WTC11 (cell line): Measurements from ENCODE around the gene CLDN19. TPM values are rescaled to one million over a fixed set of nuclear protein-coding genes. Genes with fewer than 3 reads are reported as not detected.

ENCODE experiments used
- ATAC-seq: fragments of 200-7000 bp; cut with Tn5 transposase; 2 replicates; pipeline ENCODE4 v1.10.0; 2021; ENCODE audit warnings: mild to moderate bottlenecking, moderate library complexity
- CTCF ChIA-PET: fragments of 300-600 bp; sonication (Branson Sonifier 250); formaldehyde crosslinking; loops from one replicate; lab custom pipeline; 2021; ENCODE audit warnings: antibody characterized with exemption; lab: Charles Lee
- POLR2A ChIA-PET: fragments of 350-600 bp; sonication (Branson Sonifier 250); formaldehyde crosslinking; loops from one replicate; lab custom pipeline; 2021; ENCODE audit warnings: antibody characterized with exemption; lab: Charles Lee
- DNase-seq: peaks from one replicate; pipeline ENCODE4 v3.0.0; 2021; ENCODE audit warnings: low spot score
- H3K27ac Mint-ChIP-seq: 2 replicates; pipeline ENCODE4 v1.8.0; 2021; ENCODE audit warnings: mixed read lengths
- H3K27me3 Mint-ChIP-seq: 2 replicates; pipeline ENCODE4 v1.8.0; 2021; ENCODE audit warnings: low read depth, mild to moderate bottlenecking, moderate library complexity, mixed read lengths
- H3K36me3 Mint-ChIP-seq: 2 replicates; pipeline ENCODE4 v1.8.0; 2021; ENCODE audit warnings: mixed read lengths
- H3K4me1 Mint-ChIP-seq: 2 replicates; pipeline ENCODE4 v1.8.0; 2022; ENCODE audit warnings: mixed read lengths
- H3K4me3 Mint-ChIP-seq: 2 replicates; pipeline ENCODE4 v1.8.0; 2021; ENCODE audit warnings: mild to moderate bottlenecking, moderate library complexity, mixed read lengths
- H3K9me3 Mint-ChIP-seq: 2 replicates; pipeline ENCODE4 v1.8.0; 2021; ENCODE audit warnings: mixed read lengths
- ATF1 ChIP-seq: sonication (generic); formaldehyde crosslinking; IDR thresholded peaks from 2 replicates; pipeline ENCODE4 v1.8.1; 2023; ENCODE audit warnings: mild to moderate bottlenecking, moderate library complexity, missing genetic modification reagents
- CREM ChIP-seq: sonication (generic); formaldehyde crosslinking; IDR thresholded peaks from 2 replicates; pipeline ENCODE4 v1.8.1; 2022; ENCODE audit warnings: mild to moderate bottlenecking, missing genetic modification reagents, moderate library complexity
- ESRRA ChIP-seq: sonication (generic); formaldehyde crosslinking; IDR thresholded peaks from 2 replicates; pipeline ENCODE4 v1.8.1; 2022; ENCODE audit warnings: mild to moderate bottlenecking, missing genetic modification reagents, borderline replicate concordance
- FOXK1 ChIP-seq: sonication (generic); formaldehyde crosslinking; IDR thresholded peaks from 2 replicates; pipeline ENCODE4 v1.8.0; 2022; ENCODE audit warnings: mild to moderate bottlenecking, moderate library complexity, missing genetic modification reagents
- GRHL2 ChIP-seq: fragments of 250-450 bp; sonication (Bioruptor Pico); IDR thresholded peaks from 2 replicates; pipeline ENCODE4 v1.8.0; 2022; ENCODE audit warnings: mild to moderate bottlenecking, moderate library complexity; ENCODE audit not compliant: insufficient replicate concordance, severe bottlenecking
- MXD4 ChIP-seq: fragments of 250-450 bp; sonication (Bioruptor Pico); IDR thresholded peaks from 2 replicates; pipeline ENCODE4 v1.8.0; 2021; ENCODE audit warnings: mild to moderate bottlenecking, moderate library complexity, borderline replicate concordance
- MYBL2 ChIP-seq: sonication (generic); formaldehyde crosslinking; IDR thresholded peaks from 2 replicates; pipeline ENCODE4 v1.8.1; 2023; ENCODE audit warnings: mild to moderate bottlenecking, moderate library complexity, missing genetic modification reagents
- NFE2L1 ChIP-seq: sonication (generic); formaldehyde crosslinking; IDR thresholded peaks from 2 replicates; pipeline ENCODE4 v1.8.1; 2023; ENCODE audit warnings: missing genetic modification reagents
- NFYB ChIP-seq: sonication (generic); formaldehyde crosslinking; conservative IDR thresholded peaks from 2 replicates; pipeline ENCODE4 v1.8.0; 2022; ENCODE audit warnings: low read depth, missing genetic modification reagents
- NR3C1 ChIP-seq: sonication (generic); formaldehyde crosslinking; conservative IDR thresholded peaks from 2 replicates; pipeline ENCODE4 v1.8.1; 2023; ENCODE audit warnings: low read depth, mild to moderate bottlenecking, missing genetic modification reagents
- PRRX2 ChIP-seq: fragments of 250-450 bp; sonication (Bioruptor Pico); IDR thresholded peaks from 2 replicates; pipeline ENCODE4 v1.8.0; 2021; ENCODE audit warnings: mild to moderate bottlenecking
- SMAD4 ChIP-seq: sonication (generic); formaldehyde crosslinking; IDR thresholded peaks from 2 replicates; pipeline ENCODE4 v1.8.0; 2022; ENCODE audit warnings: mild to moderate bottlenecking, missing genetic modification reagents
- SOX15 ChIP-seq: fragments of 250-450 bp; sonication (Bioruptor Pico); IDR thresholded peaks from 2 replicates; pipeline ENCODE4 v1.9.0; 2021; ENCODE audit warnings: mild to moderate bottlenecking
- SP1 ChIP-seq: sonication (generic); formaldehyde crosslinking; conservative IDR thresholded peaks from 2 replicates; pipeline ENCODE4 v1.8.1; 2022; ENCODE audit warnings: missing genetic modification reagents
- ZNF219 ChIP-seq: sonication (generic); formaldehyde crosslinking; IDR thresholded peaks from 2 replicates; pipeline ENCODE4 v1.8.0; 2023; ENCODE audit warnings: missing genetic modification reagents, mild to moderate bottlenecking, borderline replicate concordance
- ZNF232 ChIP-seq: sonication (generic); formaldehyde crosslinking; IDR thresholded peaks from 2 replicates; pipeline ENCODE4 v1.8.0; 2022; ENCODE audit warnings: mild to moderate bottlenecking, missing genetic modification reagents
- total RNA-seq: library from RNA; stranded (reverse); gene quantifications from 3 replicates; pipeline ENCODE4 v1.2.3, GENCODE V29; 2021
- TF ChIP-seq, protein P1 (sequence below): fragments of 250-450 bp; sonication (Bioruptor Pico); IDR thresholded peaks from 2 replicates; pipeline ENCODE4 v1.8.0; 2021; ENCODE audit warnings: mild to moderate bottlenecking
- TF ChIP-seq, protein P2 (sequence below): sonication (generic); formaldehyde crosslinking; IDR thresholded peaks from 2 replicates; pipeline ENCODE4 v1.8.0; 2022; ENCODE audit warnings: mild to moderate bottlenecking, missing genetic modification reagents
- TF ChIP-seq, protein P3 (sequence below): fragments of 250-450 bp; sonication (Bioruptor Pico); IDR thresholded peaks from 2 replicates; pipeline ENCODE4 v1.9.0; 2021; ENCODE audit warnings: mild to moderate bottlenecking, borderline replicate concordance
- TF ChIP-seq, protein P4 (sequence below): sonication (generic); formaldehyde crosslinking; conservative IDR thresholded peaks from 2 replicates; pipeline ENCODE4 v1.8.1; 2023; ENCODE audit warnings: mild to moderate bottlenecking, low read depth, missing genetic modification reagents, moderate library complexity
- TF ChIP-seq, protein P5 (sequence below): sonication (generic); formaldehyde crosslinking; IDR thresholded peaks from 2 replicates; pipeline ENCODE4 v1.8.1; 2023; ENCODE audit warnings: mild to moderate bottlenecking, missing genetic modification reagents
- TF ChIP-seq, protein P6 (sequence below): sonication (generic); formaldehyde crosslinking; IDR thresholded peaks from 2 replicates; pipeline ENCODE4 v1.8.1; 2022; ENCODE audit warnings: mild to moderate bottlenecking, moderate library complexity, missing genetic modification reagents

The CLDN19 gene
- total RNA-seq, 1 experiment from 2014 or later, result 8.1 TPM

DNA sequence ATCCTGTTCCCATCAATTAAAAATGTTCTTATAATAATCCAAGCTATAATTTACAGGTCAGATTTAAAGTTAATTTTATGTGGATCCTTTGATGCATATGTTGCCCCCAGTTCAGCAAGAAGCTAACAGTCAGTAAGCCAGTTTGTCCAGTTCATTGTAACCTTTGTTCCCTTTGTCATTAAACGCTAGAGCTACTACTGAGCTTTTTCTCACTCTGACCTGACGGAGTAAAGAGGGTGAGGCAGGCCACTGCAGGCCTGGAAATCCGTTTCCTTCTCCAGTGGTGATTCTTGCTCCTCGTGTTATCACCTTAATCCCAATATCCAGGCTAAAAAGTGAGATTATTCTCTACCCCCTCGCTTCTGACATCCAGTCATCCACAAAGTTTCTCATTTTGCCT lies 47.6 kb downstream of the CLDN19 start:
- Mint-ChIP-seq H3K4me3 (peak overlapping the region; percentile 31), H3K9me3 (no peaks in the 10 kb centered on the region), H3K27me3 (no peaks in the 10 kb centered on the region), H3K27ac (peak overlapping the region; percentile 47), H3K4me1 (peaks cover 52% of the 10 kb centered on the region), H3K36me3 (peaks cover 45% of the 10 kb centered on the region)
- ATAC-seq, result peak; percentile 33; the same call in 1 of the 2 replicates
- ChIA-PET POLR2A (interaction anchor here (0.6 to 2.9 kb wide), 2 partner anchors 10 to 393 kb away, joined by 4 to 20 read pairs; partner anchors contain the start of gene YBX1), CTCF (interaction anchor here (0.7 to 2.5 kb wide), 6 partner anchors 38 to 519 kb away, joined by 3 to 15 read pairs (median 4); partner anchors contain the start of genes C1orf50 and P3H1)
- no peak for DNase-seq
- TF ChIP-seq ATF1 (no peak), PRRX2 (no peak)
- TF ChIP-seq, protein P1, sequence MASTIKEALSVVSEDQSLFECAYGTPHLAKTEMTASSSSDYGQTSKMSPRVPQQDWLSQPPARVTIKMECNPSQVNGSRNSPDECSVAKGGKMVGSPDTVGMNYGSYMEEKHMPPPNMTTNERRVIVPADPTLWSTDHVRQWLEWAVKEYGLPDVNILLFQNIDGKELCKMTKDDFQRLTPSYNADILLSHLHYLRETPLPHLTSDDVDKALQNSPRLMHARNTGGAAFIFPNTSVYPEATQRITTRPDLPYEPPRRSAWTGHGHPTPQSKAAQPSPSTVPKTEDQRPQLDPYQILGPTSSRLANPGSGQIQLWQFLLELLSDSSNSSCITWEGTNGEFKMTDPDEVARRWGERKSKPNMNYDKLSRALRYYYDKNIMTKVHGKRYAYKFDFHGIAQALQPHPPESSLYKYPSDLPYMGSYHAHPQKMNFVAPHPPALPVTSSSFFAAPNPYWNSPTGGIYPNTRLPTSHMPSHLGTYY, result no peak

DNA sequence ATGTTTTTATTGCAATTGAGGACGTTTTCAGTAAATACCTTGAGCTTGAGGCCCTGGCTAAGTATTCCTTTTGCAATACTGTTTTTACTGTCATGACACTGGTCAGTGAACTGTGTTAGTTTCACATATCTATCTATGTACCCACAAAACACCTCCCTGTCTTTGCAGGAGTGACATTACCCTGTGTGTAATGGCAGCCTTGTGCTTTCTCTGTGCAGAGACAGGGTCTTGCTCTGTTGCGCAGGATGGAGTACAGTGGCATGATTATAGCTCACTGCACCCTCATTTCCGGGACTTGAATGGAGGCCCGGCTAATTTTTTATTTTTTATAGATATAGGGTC lies 48.9 kb downstream of the CLDN19 start:
- no peak overlapping the region for H3K4me3 Mint-ChIP-seq
- POLR2A ChIA-PET, result interaction anchor here (2.9 kb wide), 1 partner anchor 9 kb away, joined by 20 read pairs; the partner anchor contains the start of gene YBX1
- peaks cover 64% of the 10 kb centered on the region for H3K4me1 Mint-ChIP-seq

More for the DNA sequence above, 48.9 kb downstream of the CLDN19 start:
- Mint-ChIP-seq H3K9me3 (no peaks in the 10 kb centered on the region), H3K27me3 (no peaks in the 10 kb centered on the region), H3K27ac (no peak overlapping the region), H3K36me3 (peaks cover 36% of the 10 kb centered on the region)
- TF ChIP-seq ESRRA (CRISPR knock-in tag), result no peak
- no peak for TF ChIP-seq NFE2L1 (CRISPR knock-in tag)
- no peak for TF ChIP-seq CREM
- TF ChIP-seq, protein P2, sequence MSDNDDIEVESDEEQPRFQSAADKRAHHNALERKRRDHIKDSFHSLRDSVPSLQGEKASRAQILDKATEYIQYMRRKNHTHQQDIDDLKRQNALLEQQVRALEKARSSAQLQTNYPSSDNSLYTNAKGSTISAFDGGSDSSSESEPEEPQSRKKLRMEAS (CRISPR knock-in tag), result no peak
- no peak for TF ChIP-seq MXD4 (CRISPR knock-in tag)
- TF ChIP-seq ZNF232 (CRISPR knock-in tag), result no peak
- TF ChIP-seq SMAD4 (CRISPR knock-in tag), result no peak
- no peak for TF ChIP-seq MYBL2 (CRISPR knock-in tag)
- no peak for TF ChIP-seq ATF1
- no peak for TF ChIP-seq GRHL2 (CRISPR knock-in tag)
- TF ChIP-seq, protein P3, sequence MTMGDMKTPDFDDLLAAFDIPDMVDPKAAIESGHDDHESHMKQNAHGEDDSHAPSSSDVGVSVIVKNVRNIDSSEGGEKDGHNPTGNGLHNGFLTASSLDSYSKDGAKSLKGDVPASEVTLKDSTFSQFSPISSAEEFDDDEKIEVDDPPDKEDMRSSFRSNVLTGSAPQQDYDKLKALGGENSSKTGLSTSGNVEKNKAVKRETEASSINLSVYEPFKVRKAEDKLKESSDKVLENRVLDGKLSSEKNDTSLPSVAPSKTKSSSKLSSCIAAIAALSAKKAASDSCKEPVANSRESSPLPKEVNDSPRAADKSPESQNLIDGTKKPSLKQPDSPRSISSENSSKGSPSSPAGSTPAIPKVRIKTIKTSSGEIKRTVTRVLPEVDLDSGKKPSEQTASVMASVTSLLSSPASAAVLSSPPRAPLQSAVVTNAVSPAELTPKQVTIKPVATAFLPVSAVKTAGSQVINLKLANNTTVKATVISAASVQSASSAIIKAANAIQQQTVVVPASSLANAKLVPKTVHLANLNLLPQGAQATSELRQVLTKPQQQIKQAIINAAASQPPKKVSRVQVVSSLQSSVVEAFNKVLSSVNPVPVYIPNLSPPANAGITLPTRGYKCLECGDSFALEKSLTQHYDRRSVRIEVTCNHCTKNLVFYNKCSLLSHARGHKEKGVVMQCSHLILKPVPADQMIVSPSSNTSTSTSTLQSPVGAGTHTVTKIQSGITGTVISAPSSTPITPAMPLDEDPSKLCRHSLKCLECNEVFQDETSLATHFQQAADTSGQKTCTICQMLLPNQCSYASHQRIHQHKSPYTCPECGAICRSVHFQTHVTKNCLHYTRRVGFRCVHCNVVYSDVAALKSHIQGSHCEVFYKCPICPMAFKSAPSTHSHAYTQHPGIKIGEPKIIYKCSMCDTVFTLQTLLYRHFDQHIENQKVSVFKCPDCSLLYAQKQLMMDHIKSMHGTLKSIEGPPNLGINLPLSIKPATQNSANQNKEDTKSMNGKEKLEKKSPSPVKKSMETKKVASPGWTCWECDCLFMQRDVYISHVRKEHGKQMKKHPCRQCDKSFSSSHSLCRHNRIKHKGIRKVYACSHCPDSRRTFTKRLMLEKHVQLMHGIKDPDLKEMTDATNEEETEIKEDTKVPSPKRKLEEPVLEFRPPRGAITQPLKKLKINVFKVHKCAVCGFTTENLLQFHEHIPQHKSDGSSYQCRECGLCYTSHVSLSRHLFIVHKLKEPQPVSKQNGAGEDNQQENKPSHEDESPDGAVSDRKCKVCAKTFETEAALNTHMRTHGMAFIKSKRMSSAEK (CRISPR knock-in tag), result no peak
- TF ChIP-seq SP1, result no peak
- TF ChIP-seq NR3C1 (CRISPR knock-in tag), result no peak
- TF ChIP-seq, protein P4, sequence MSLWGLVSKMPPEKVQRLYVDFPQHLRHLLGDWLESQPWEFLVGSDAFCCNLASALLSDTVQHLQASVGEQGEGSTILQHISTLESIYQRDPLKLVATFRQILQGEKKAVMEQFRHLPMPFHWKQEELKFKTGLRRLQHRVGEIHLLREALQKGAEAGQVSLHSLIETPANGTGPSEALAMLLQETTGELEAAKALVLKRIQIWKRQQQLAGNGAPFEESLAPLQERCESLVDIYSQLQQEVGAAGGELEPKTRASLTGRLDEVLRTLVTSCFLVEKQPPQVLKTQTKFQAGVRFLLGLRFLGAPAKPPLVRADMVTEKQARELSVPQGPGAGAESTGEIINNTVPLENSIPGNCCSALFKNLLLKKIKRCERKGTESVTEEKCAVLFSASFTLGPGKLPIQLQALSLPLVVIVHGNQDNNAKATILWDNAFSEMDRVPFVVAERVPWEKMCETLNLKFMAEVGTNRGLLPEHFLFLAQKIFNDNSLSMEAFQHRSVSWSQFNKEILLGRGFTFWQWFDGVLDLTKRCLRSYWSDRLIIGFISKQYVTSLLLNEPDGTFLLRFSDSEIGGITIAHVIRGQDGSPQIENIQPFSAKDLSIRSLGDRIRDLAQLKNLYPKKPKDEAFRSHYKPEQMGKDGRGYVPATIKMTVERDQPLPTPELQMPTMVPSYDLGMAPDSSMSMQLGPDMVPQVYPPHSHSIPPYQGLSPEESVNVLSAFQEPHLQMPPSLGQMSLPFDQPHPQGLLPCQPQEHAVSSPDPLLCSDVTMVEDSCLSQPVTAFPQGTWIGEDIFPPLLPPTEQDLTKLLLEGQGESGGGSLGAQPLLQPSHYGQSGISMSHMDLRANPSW (CRISPR knock-in tag), result no peak
- no peak for TF ChIP-seq ZNF219
- no peak for TF ChIP-seq SOX15 (CRISPR knock-in tag)
- TF ChIP-seq FOXK1 (CRISPR knock-in tag), result no peak
- TF ChIP-seq, protein P5, sequence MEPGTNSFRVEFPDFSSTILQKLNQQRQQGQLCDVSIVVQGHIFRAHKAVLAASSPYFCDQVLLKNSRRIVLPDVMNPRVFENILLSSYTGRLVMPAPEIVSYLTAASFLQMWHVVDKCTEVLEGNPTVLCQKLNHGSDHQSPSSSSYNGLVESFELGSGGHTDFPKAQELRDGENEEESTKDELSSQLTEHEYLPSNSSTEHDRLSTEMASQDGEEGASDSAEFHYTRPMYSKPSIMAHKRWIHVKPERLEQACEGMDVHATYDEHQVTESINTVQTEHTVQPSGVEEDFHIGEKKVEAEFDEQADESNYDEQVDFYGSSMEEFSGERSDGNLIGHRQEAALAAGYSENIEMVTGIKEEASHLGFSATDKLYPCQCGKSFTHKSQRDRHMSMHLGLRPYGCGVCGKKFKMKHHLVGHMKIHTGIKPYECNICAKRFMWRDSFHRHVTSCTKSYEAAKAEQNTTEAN (CRISPR knock-in tag), result no peak
- TF ChIP-seq NFYB (CRISPR knock-in tag), result no peak
- TF ChIP-seq, protein P6, sequence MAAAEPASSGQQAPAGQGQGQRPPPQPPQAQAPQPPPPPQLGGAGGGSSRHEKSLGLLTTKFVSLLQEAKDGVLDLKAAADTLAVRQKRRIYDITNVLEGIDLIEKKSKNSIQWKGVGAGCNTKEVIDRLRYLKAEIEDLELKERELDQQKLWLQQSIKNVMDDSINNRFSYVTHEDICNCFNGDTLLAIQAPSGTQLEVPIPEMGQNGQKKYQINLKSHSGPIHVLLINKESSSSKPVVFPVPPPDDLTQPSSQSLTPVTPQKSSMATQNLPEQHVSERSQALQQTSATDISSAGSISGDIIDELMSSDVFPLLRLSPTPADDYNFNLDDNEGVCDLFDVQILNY (CRISPR knock-in tag), result no peak
- DNase-seq (no peak), ATAC-seq (no peak)
- CTCF ChIA-PET, result interaction anchor here (0.8 to 2.5 kb wide), 5 partner anchors 45 to 113 kb away, joined by 3 to 15 read pairs (median 4); partner anchors contain the start of genes C1orf50 and P3H1
